HG03039 (cell line): ENCODE measurements around the gene NPB.

Source experiments
- ATAC-seq: cut with Tn5 transposase; IDR thresholded peaks from one replicate; pipeline ENCODE4 v1.9.1; 2021; ENCODE audit warnings: mild to moderate bottlenecking, moderate library complexity; ENCODE audit not compliant: unreplicated experiment

Gene NPB

DNA sequence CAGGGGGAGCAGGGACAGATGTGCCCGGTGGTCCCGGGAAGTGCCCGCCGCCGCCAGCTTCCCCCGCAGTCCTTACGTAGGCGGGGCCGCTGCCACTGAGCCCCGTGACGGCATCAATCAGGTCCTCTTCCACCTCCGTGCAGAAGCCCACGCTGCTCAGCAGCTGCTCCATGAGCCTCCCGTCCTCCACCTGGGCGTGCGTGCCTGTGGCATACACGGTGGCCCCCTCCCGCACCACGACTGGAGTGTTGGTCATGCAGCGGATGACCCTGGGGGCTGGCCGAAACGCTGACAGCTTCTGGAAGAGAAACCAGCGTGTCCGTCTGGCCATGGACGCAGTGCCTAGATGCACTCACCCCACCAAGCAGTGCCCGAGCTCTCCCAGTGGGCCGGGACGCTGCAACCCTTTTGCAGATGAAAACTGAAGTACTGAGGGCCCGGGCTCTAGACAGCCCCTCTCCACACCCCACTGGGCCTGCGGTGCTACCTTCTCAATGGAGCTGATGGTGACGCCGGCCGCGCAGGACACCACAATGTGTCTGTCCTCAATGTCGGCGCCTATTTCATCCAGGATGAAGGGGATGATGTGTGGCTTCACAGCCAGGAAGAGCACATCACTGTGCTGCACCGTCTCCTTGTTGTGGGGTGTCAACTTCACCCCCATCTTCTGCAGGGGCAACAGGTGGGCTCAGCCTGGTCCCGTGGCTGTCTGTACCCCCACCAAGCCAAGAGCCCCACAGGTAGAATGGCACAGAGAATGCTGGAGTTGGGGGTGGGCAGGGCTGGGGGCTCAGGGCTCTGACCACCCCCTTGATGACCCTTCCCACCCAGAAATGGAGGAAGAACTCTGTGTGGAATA, 33.0 kb downstream of the NPB start:
- no peak for ATAC-seq

DNA sequence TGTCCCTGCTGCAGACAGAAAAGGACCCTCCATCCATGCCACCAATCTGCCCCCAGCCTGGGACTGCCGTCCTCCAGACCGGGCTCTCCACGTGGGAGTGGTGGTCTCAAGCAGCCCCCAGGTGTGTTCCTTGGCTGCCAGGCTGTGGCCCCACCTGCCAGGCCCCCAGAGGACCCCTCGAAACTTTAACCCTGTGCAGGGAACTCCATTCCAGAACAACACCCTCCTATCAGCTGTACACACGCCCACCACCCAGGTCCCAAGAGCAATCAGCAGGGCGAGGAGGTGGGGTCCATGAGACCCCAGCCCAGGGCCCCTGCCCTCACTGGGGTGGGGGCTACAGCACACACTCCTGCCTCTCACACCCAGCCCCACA, 33.7 kb downstream of the NPB start:
- ATAC-seq: no peak

DNA sequence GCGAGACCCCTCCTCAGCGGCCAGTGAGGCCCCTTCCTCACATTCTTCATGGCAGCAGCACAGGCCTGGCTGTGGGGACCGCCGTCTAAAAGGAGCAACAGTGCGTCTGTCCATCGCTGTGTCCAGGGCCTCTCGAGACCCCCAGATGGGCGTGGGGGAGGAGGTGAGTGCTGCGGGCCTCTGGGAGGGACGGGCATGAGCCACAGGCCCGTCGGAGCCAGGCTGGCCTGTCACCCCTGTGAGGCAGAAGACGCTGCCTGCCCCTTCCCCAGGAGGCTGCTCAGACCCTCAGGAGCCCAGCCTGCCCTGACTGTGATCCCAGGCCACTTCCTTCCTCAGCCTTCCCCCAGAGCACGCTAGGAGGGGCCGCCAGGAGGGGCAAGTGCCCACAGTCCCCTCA, 37.2 kb downstream of the NPB start:
- ATAC-seq: no peak

DNA sequence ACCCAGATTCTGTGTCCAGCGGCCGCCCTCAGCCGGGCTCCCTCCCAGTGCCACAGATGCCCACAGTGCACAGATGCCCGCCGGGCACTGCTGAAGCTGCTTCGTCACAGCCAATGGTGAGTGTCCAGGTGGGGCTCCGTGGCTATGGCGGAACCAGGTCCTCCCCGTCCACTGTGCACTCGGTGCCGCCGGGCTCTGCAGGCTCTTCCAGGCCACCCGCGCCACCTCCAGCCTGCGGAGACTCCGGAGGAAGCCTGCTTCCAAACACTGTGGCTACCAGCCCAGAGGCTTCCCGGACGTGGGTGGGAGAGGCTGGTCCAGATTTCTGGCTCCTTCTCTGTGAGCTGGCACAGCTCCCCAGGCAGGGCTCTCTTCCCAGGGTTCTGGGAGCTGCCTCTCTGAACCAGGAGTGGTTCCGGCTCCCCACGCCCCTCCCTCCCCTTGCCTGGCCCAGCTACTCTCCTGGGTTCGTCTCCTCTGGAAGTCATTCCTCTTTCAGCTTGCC, 37.9 kb downstream of the NPB start:
- no peak for ATAC-seq

DNA sequence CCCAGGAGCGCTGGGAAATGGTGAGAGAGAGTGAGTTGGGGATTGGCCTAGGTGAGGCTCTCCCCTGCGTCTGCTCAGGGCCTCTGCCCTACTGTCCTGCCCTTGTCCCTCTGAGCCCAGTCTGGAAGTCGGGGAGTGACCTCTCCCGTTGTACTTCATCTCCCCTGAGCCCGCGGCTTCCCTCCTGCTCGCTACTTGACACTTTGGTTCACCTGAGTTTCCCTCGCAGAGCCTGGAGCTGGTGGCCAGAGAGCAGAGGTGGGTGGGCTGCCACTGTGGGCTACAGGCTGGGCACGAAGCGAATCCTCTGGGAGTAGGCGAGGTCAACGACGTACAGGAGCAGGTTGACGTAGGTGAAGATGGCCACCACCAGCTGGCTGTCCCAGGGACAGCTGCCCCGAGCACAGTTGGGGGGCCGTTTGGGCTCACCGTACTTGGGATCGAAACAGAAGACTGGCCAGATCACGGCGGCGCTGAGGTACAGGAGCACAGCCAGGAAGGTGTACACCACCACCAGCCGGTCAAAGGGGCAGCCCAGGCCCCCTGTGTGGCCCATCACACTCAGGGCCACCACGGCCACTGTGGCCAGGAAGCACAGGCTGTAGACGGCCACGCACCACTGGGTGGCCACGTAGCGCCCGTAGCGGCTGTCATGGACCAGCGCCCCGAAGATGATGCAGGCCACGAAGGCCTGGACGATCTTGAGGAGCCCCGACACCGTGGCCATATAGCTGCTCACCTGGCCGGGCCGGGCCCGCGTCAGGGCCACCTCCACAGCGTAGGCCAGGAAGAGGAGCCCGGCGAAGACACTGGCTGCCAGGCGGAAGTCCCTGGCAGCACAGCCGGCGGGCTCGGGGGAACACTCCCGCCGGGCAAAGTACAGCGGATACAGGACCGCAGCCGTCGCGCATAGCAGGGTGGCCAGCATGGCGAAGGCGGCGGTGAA, 38.8 kb downstream of the NPB start:
- no peak for ATAC-seq

DNA sequence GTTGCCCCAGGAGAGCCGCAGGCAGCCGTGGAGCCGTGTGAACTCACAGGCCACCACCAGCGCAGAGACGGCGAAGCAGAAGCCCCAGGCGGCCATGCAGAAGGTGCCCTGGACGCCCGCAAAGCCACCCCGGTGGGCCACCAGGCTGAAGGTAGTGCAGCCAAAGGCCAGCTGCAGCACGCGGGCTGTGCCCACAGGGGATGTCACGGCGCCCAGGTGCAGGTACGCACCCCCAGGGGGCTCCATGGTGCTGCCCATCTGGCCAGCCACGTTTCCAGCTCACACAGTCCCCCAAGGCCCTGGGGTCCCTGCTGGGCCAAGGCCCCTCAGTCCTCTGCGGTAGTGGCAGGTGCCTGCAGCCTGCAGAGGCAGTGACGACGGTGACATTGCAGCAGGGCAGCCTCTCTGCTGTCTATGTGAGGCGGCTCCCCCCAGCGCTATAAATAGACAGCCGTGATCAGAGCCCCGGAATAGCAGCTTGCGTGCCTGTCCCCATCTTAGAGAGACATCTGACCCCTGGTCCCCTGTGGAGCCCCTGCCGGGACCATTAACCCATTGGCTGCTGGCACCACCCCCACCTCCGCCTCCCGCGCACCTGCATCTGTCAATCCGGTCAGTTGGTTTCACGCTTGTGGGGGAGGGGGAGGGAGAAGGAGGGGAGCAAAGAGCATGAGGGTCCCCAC, 39.6 kb downstream of the NPB start:
- ATAC-seq: no peak

DNA sequence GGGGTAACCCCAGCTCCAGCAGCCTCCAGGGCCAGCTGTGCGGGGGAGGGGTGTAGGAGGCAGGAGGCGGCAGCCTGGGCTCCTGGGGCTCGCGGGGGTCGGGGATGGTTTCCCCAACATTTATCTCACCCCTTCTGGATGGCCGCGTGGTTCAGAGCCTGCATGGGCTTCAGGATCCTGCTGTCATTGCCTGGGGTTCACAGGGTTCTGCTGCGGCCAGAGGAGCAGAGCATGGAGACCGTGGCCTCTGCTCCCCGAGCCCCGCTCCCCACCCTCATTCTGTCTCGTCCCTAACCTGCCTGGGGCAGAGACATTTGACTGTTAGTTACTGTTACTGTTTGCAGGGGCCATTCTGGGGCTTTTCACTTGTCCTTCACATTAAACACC, 40.1 kb downstream of the NPB start:
- no peak for ATAC-seq

DNA sequence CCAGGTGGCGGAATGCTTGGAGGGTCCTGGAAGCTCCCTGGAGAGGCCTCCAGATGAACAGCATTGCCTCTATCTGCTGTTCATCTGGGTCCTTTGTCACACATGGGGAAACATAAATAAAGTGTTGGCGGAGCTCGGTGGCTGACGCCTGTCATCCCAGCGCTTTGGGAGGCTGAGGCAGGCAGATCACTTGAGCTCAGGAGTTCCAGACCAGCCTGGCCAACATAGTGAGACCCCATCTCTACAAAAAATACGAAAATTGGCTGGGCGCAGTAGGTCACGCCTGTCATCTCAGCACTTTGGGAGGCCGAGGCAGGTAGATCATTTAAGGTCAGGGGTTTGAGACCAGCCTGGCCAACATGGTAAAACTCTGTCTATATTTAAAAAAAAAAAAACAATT, 42.8 kb downstream of the NPB start:
- ATAC-seq: no peak

DNA sequence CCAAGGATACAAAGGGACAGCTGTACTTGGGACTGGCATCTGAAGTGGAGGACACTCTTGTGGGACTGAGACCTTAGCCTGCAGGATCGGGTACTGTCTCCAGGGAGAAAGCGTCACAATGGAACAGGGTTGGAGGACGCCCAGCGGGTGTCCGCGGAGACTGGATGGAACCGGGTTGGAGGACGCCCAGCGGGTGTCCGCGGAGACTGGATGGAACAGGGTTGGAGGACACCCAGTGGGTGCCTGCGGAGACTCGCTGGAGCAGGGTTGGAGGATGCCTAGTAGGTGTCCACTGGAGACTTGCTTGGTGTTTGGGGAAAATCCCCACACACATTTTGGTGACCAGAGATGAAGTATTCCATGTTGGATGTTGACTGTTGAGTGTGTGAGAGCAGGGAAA, 45.2 kb downstream of the NPB start, which contains the start of gene MYADML2:
TSS of gene MYADML2 (minus strand) at position 45 of the 400 bp plus-strand sequence. CDS start 5,492 bp downstream, outside the sequence.
- no peak for ATAC-seq

DNA sequence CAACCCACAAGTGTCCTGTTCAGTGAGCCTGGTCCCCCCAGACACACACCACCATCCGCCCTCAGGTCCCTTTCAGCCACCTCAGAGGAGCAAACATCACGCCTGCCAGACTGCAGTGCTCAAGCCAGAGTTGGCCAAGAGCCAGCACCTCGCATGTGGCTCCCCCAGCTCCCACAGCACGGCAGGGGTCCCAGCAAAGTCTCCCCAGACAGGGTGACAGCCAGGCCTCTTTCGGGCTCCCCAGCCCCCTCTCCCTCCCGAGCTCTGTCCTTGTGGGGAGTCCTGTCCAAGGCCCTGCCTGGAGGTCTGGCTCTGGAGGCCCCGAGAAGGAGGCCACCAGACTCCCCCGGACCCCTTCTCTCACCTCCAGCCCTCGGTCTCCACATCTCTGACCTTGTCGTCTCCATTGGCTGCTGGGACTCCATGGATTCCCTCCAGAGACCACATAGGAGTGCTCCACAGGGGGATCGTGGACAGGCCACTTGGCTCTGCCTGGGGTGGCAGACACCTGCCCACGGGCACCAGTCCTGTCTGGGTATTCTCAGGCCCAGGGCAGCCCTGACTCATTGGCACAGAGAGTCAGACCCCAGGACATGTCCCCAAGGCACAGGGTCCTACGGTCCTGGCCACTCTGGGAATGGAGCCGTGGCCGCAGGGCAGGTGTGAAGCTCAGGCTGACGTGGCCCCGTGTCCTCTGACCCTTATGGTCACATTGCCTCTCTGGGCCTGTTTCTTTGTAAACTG, 46.8 kb downstream of the NPB start:
- ATAC-seq: no peak

DNA sequence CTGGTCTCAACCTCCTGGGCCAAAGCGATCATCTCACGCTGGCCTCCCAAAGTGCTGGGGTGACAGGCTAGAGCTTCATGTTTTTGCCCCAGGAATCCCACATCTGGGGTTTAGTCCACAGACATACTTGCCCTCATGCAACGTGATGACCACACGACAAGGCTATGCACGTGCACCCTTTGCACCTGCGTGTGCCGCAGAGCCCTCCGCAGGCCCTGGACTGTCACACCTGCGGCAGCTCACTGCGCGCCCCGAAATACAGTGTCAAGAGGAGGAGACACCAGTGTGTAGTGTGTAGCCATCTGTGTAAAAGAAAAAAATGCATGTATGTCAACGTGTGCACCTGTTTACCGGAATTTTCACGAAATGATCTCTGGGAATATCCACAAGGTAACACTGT, 48.5 kb downstream of the NPB start:
- no peak for ATAC-seq

DNA sequence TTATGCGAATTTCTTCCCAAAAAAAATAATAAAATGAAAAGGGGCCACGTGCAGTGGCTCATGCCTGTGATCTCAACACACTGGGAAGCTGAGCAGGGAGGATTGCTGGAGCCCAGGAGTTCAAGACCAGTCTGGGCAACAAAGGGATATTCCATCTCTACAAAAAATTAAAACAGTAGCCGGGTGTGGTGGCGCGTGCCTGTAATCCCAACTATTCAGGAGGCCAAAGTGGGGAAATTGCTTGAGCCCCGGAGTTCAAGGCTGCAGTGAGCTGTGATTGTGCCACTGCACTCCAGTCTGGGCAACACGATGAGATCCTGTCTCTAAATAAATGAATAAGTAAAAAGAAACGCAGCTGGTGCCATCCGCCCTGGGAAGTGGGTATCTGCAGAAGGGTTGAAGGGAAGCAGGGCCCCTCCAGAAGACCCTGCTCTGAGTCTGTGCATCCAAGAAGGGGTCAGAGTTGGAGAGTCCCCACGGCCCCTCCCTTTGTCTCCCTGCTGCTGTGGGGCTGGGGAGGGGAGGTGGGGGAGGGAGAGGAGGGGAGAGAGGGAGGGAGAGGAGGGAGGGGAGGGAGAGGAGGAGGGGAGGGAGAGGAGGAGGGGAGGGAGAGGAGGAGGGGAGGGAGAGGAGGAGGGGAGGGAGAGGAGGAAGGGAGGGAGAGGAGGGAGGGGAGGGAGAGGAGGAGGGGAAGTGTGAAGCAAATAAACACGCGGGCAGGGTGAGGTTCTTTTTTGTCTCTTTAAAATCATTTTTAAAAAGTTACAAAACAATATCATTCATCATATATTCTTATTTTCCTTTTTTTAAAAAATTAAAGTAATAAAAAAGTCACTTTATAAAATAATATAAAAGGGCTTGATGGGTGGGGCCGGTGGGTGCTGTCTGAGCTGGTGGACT, 50.0 kb downstream of the NPB start:
- no peak for ATAC-seq
